ES-I3 (cell line): Measurements from ENCODE around the gene PHLDB1.
"Not testable (repeated sequence)": the region's sequence is repeated elsewhere in the genome, so short reads cannot be mapped to it uniquely, and the experiment has no call there.

ENCODE experiments used
- H3K36me3 ChIP-seq: 2 replicates; pipeline ENCODE4 v1.6.1; 2013; ENCODE audit warnings: mild to moderate bottlenecking, low read length, control low read depth, moderate library complexity; ENCODE audit not compliant: insufficient read depth
- H3K4me1 ChIP-seq: 2 replicates; pipeline ENCODE4 v1.6.1; 2013; ENCODE audit warnings: mild to moderate bottlenecking, control low read depth, low read length; ENCODE audit not compliant: insufficient read depth
- H3K9ac ChIP-seq: 2 replicates; pipeline ENCODE4 v1.6.1; 2013; ENCODE audit warnings: low read depth, mild to moderate bottlenecking, low read length, moderate library complexity
- H3K9me3 ChIP-seq: 2 replicates; pipeline ENCODE4 v1.6.1; 2013; ENCODE audit warnings: mild to moderate bottlenecking, low read length, moderate library complexity; ENCODE audit not compliant: control insufficient read depth, insufficient read depth

The PHLDB1 gene

GRCh38 chr11:118610773-118611432 is 3.5 kb downstream of the PHLDB1 start:
- H3K9ac ChIP-seq: peak overlapping the region; percentile 46
- no peaks in the 10 kb centered on the region for H3K36me3 ChIP-seq
- peaks cover 46% of the 10 kb centered on the region for H3K4me1 ChIP-seq
- H3K9me3 ChIP-seq: no peaks in the 10 kb centered on the region

GRCh38 chr11:118611433-118611795 is 4.0 kb downstream of the PHLDB1 start:
- H3K36me3 ChIP-seq, H3K9me3 ChIP-seq, H3K9ac ChIP-seq: not testable (repeated sequence)
- H3K4me1 ChIP-seq: peaks cover 46% of the 10 kb centered on the region

- no peaks in the 10 kb centered on the region for H3K9me3 ChIP-seq
- no peaks in the 10 kb centered on the region for H3K36me3 ChIP-seq
- H3K9ac ChIP-seq: no peak overlapping the region
- peaks cover 46% of the 10 kb centered on the region for H3K4me1 ChIP-seq
These were observed 5.0 kb downstream of the PHLDB1 start for GRCh38 chr11:118612378-118612777.

GRCh38 chr11:118614511-118614910 is 7.1 kb downstream of the PHLDB1 start:
- Histone ChIP-seq H3K9ac (no peak overlapping the region), H3K9me3 (no peaks in the 10 kb centered on the region), H3K36me3 (no peaks in the 10 kb centered on the region), H3K4me1 (peaks cover 60% of the 10 kb centered on the region)

- no peaks in the 10 kb centered on the region for H3K9me3 ChIP-seq
- peaks cover 65% of the 10 kb centered on the region for H3K4me1 ChIP-seq
- no peaks in the 10 kb centered on the region for H3K36me3 ChIP-seq
- no peak overlapping the region; the same call in 1 of the 2 replicates for H3K9ac ChIP-seq
These were observed 8.0 kb downstream of the PHLDB1 start for GRCh38 chr11:118615282-118615975.

- Histone ChIP-seq H3K9me3 (no peaks in the 10 kb centered on the region), H3K4me1 (peaks cover 71% of the 10 kb centered on the region), H3K36me3 (no peaks in the 10 kb centered on the region), H3K9ac (no peak overlapping the region)
These were observed 8.6 kb downstream of the PHLDB1 start for GRCh38 chr11:118615976-118616371.

GRCh38 chr11:118618115-118618990 is 10.9 kb downstream of the PHLDB1 start:
- H3K9me3 ChIP-seq: no peaks in the 10 kb centered on the region
- no peak overlapping the region for H3K9ac ChIP-seq
- H3K36me3 ChIP-seq: no peaks in the 10 kb centered on the region
- H3K4me1 ChIP-seq: peaks cover 72% of the 10 kb centered on the region

GRCh38 chr11:118618991-118619375 is 11.6 kb downstream of the PHLDB1 start:
- peaks cover 68% of the 10 kb centered on the region for H3K4me1 ChIP-seq
- H3K9ac ChIP-seq: no peak overlapping the region

GRCh38 chr11:118619444-118620197 is 12.2 kb downstream of the PHLDB1 start:
- peaks cover 62% of the 10 kb centered on the region for H3K4me1 ChIP-seq
- H3K36me3 ChIP-seq: no peaks in the 10 kb centered on the region
- no peak overlapping the region for H3K9ac ChIP-seq
- no peaks in the 10 kb centered on the region for H3K9me3 ChIP-seq

More at GRCh38 chr11:118618991-118619375, 11.6 kb downstream of the PHLDB1 start:
- H3K9me3 ChIP-seq: no peaks in the 10 kb centered on the region
- H3K36me3 ChIP-seq: no peaks in the 10 kb centered on the region

GRCh38 chr11:118620529-118621070 is 13.2 kb downstream of the PHLDB1 start:
- no peaks in the 10 kb centered on the region for H3K9me3 ChIP-seq
- H3K9ac ChIP-seq: peak overlapping the region; percentile 65; the same call in 1 of the 2 replicates
- H3K36me3 ChIP-seq: no peaks in the 10 kb centered on the region
- peaks cover 54% of the 10 kb centered on the region for H3K4me1 ChIP-seq

GRCh38 chr11:118621071-118621783 is 13.8 kb downstream of the PHLDB1 start:
- Histone ChIP-seq H3K9me3 (no peaks in the 10 kb centered on the region), H3K4me1 (peaks cover 48% of the 10 kb centered on the region), H3K36me3 (no peaks in the 10 kb centered on the region), H3K9ac (peak overlapping the region; percentile 65)

- H3K36me3 ChIP-seq: no peaks in the 10 kb centered on the region
- H3K9me3 ChIP-seq: no peaks in the 10 kb centered on the region
- peak overlapping the region; percentile 65 for H3K9ac ChIP-seq
- H3K4me1 ChIP-seq: peaks cover 44% of the 10 kb centered on the region
These were observed 14.5 kb downstream of the PHLDB1 start for GRCh38 chr11:118621784-118622375.
